ENCODE results near the gene MLF1.
"Not testable (repeated sequence)": the region's sequence is repeated elsewhere in the genome, so short reads cannot be mapped to it uniquely, and the experiment has no call there.

Gene MLF1, protein sequence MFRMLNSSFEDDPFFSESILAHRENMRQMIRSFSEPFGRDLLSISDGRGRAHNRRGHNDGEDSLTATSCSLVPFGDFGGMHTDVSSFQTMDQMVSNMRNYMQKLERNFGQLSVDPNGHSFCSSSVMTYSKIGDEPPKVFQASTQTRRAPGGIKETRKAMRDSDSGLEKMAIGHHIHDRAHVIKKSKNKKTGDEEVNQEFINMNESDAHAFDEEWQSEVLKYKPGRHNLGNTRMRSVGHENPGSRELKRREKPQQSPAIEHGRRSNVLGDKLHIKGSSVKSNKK

DNA sequence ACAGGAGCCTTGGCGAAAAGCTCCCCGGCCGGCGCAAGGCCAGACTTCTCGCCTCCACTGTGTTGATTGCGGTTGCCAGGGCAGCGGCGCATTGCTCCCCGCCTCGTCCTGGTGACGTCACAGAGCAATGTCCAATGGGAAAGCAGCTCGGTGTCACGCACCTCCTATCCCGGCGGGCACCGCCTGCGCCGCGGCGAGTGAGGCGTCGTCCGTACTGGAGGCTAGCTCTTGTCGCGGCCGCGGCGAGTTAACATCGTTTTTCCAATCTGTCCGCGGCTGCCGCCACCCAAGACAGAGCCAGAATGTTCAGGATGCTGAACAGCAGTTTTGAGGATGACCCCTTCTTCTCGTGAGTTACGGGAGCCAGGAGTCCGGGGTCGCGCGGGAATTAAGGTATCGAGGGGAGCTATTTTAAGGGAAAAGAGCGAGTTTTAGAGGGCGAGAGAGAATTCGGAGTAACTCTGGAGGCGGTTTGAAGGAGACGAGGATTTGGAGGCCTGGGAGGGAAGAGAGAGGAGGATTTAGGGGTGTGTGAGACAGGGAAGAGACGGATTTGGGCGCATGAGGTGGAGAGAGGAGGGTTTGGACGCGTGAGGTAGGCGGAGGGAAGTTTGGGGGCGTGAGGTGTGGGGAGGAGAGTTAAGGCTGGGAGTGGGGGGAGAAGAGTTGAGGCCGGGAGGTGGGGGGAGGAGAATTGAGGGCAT lies at the start of gene MLF1:
TSS of gene MLF1 (plus strand) at position 196 of the 704 bp plus-strand sequence. CDS start at position 303, 107 bp downstream.
- peak; percentile 53 to 58 for DNase-seq (ENCODE audit: low read depth in 2 of 2, low spot score in 1 of 2)

DNA sequence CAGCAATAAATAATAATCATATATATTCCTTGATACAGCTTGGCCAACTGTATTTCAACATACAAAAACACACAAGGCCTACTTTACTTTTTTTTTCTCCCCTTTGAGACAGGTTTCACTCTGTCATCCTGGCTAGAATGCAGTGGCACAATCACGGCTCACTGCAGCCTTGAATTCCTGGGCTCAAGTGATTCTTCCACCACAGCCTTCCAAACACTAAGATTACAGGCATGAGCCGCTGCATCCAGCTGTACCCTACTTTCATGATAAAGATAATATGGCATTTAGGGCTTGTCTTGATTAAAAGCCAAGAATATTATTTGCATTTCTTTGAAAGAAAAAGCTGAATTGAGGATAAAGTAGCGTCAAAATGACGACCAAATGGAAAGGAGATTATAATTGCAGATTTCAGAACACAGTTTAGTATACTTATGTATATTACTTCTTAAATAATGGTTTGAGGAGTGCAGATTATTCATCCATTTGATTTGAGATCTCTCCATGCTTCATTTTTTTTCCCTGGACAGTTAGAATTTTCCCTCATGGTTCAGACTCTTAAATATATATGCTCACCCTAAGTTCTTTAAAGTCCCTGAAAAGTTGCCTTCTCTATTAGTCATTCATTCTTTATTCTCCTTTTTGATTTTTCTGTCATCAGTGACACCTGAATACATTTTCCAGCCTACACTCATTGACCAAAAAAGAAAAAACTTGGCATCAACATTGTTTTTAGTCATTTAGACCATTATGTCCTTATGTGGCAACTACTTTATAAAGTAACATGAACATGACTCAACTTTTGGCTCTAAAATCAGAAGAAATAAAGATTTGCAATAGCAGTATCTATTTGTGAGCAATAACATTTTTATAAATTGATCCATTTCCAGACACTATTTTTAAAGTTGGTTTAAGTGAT lies 48.5 kb upstream of the MLF1 start:
- no peak for DNase-seq (ENCODE audit: low read depth in 2 of 2, low spot score in 1 of 2)

DNA sequence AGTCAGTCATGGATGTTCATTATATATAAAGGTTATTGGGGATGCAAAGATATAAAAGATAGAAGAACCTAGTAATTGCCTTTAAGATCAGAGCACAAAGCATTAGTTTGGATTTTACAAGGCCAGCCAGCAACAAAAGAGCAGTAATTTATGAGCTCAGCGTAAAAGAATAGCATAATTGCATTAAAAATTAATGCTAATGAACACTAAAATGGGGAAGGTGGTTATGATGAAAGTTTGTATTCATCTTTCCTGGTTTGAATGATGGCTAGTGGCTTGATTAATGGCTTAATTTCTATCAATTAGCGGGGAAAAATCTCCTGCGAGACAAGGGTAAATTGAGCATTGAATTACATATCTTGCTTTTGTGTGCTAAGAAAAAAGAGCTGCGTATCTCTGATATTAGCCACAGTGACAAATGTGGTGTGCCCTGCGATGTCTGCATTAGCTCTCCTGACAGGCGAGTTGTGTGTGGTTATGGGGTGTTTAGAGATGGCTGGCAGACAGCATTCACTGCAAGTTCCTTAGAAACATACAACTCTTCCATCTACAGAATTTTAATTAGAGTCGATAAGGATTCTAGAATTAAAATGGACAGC lies 42.8 kb upstream of the MLF1 start:
- no peak for DNase-seq (ENCODE audit: low read depth in 2 of 2, low spot score in 1 of 2)

DNA sequence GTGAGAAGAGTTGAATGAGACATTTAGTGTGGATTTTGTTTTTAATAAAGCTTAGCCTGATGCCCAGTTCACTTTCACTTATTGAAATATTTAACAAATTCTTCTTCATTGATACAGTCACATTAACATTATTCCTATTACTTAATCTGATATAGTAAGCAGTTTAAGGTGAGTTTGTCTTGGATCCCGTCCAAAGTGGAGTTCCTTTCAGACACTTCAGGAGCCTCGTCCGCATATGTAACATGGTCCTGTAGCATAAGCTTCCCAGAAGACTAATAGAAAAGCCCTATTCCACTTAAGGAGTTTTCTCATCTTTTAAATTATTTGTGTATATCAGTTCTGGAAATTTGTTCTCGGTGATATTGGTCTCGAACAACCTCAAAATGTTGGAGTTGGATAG lies 39.7 kb upstream of the MLF1 start:
- no peak for DNase-seq (ENCODE audit: low read depth in 2 of 2, low spot score in 1 of 2)

DNA sequence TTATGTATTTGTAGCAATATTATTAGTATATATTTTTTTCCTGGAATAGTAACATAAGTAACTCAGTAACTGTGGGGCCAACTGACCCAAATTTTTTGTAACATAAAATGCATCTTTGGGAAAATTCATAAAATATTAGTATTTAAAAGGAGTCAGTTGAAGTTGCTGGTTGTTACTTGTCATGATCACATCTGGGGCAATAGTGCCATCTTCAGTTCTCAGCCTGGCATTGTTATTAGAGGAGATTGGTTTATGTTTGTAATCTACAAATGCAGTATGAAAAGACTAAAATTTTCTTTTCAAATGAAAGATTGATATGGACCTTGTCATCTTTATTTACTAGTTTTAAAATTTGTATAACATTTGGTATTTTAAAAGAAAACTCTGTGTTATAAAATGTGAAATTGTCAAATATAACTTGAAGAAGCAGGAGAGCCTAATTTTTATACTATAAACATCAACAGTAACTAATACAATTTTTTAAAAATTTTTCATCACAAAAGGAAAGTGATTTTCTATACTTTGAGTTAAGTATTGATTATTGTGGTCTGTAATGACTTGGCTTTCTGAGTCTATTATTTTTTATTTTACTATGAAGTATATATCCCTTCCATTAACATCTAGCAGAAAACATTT lies 38.8 kb upstream of the MLF1 start:
- DNase-seq (ENCODE audit: low read depth in 2 of 2, low spot score in 1 of 2), result no peak

DNA sequence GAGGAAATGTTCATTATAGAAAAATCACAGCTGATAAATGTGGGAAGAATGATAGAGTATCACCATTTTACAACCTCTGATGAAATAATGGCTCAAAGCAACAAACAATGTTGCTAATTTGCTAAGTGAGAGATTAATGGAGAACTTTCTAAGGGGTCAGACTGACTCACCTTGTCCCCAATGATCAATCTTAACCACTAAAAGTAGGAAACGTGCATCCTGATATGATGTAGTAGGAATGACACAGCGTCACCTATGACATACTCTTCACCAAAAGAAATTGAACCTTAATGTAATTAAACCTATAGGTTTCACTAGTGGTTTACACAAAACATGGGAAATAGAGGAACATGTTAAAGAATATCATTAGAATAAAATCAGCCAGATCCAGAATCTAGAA lies 35.1 kb upstream of the MLF1 start:
- DNase-seq (ENCODE audit: low read depth in 2 of 2, low spot score in 1 of 2), result no peak

DNA sequence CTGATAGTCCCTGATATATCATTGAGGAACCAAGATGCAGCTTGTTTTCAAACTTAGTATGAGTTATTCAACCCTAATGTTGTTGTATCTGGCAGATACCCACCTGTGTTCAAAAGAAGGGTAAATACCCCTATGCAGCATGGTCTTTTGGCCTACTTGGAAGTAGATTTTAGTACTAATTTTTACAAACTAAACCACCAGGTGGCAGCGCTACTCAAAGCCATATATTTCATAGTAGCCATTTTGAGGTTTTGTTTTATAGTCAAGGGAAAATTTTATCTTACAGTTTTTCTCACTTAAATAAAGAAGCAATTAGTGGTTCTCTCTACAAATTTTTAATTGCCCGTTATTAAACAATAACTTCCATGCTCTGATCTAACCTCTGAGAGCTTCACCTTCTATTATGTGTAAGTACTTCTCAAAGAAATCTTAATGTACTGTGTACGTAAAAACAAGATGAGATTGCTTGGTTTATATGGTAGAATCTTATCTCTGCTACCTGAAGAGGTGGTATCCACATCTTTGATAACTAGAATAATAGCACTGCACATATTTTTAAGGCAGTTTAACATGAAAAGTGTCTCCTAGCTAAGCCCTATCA lies 31.5 kb upstream of the MLF1 start:
- DNase-seq (ENCODE audit: low read depth in 2 of 2, low spot score in 1 of 2), result no peak

- no peak for DNase-seq (ENCODE audit: low read depth in 2 of 2, low spot score in 1 of 2)
These were observed 30.9 kb upstream of the MLF1 start for GRCh38 chr3:158540066-158540465.

DNA sequence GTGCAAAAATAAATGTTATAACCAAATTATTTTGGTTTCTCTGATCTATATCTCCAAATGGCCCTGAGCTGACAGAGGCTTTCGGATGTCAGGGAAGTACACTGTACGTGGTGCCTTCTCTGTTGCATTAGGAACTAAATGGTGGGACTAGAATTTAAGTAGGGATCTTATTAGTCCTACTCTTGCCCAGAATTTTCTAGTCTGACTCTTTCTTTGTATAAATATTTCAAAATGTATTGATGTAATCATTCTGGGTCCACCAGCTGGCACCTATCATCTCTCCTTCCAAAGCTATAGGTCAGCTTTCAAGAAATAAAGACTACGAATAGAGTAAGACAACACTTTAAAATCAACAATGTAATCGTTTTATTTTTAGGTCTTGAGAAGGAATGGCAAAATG lies 22.3 kb upstream of the MLF1 start:
- DNase-seq (ENCODE audit: low read depth in 2 of 2, low spot score in 1 of 2), result no peak

GRCh38 chr3:158549938-158550337 lies 21.1 kb upstream of the MLF1 start:
- not testable (repeated sequence) for DNase-seq (ENCODE audit: low read depth in 2 of 2, low spot score in 1 of 2)

DNA sequence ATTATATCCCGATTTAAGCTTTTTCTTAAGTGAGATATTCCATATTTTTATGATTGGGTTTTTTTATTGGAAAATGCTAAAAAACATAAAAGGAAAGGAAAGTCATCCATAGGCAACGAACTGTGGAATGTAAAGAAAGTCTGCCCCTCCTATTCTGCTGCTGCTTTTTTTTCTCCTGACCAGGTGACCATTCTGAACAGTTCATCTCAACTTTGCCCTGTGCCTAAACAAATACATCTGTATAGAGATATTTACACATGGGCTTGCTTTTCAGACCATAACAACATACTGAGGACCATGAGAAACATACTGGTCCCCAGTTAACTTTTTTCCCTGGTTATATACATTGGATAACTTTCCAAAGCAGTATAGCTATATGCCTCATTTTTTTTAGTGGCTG lies 18.9 kb upstream of the MLF1 start:
- no peak for DNase-seq (ENCODE audit: low read depth in 2 of 2, low spot score in 1 of 2)

DNA sequence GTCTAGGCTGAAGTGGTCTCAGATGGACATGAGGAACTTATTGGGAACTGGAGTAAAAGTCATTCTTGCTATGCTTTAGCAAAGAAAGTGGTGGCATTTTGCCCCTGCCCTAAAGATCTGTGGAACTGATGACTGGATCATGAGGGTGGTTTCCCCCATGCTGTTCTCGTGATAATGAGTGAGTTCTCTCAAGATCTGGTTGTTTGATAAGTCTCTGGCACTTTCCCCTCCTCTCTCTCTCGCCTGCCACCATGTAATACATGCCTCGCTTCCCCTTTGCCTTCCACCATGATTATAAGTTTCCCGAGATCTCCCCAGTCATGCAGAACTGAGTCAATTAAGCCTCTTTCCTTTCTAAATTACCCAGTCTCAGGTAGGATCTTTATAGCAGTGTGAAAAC lies 11.5 kb upstream of the MLF1 start:
- DNase-seq (ENCODE audit: low read depth in 2 of 2, low spot score in 1 of 2), result no peak

- DNase-seq (ENCODE audit: low read depth in 2 of 2, low spot score in 1 of 2), result no peak
These were observed 10.0 kb upstream of the MLF1 start for GRCh38 chr3:158560979-158561378.

DNA sequence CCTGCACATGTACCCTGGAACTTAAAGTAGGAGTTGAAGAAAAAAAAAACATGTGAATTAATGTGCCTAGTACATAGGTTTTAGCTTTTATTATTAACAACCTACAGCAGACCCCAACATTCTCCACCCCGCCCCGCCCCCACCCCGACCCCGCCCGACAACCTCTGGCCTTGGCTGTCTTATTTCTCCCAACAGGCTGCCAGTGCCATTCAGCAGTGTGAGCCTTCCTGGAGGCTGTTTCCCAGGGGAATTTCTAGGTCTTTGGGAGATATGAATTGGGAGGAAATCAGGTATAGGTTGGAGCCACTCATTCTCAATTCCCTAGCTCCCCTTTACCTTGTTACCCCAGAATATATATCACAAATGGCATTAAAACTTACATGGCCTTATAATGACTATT lies 8.3 kb upstream of the MLF1 start:
- DNase-seq (ENCODE audit: low read depth in 2 of 2, low spot score in 1 of 2), result no peak

DNA sequence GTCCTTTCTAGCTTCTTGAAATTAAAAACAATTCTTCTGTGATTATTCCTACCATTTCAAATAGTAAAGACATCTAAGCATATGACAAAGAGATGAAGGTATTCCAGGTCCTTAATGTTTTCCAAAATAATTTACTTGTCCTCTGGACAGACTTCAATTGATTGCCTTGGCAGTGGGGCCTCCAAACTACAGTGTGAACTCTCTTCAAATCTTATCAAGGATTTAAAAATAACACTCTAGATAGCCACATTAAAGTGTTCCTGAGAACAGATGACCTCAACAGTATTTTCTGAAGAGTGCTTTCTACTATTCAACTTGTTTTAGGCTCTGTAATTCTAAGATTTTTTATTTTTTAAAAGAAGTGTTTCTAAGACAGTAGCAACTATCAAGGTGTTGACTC lies 7.9 kb upstream of the MLF1 start:
- DNase-seq (ENCODE audit: low read depth in 2 of 2, low spot score in 1 of 2), result no peak

DNA sequence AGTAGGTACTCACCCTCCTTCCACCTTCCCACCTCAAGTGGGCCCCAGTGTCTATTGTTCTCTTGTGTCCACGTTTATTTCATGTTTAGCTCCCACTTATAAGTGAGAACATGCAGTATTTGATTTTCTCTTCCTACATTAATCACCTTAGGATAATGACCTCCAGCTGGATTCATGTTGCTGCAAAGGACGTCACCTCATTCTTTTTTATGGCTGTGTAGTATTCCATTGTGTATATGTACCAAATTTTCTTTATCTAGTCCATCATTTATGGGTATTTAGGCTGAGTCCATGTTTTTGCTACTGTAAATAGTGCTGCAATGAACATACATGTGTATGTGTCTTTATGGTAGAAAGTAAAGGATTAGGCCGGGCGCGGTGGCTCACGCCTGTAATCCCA lies 5.9 kb upstream of the MLF1 start:
- DNase-seq (ENCODE audit: low read depth in 2 of 2, low spot score in 1 of 2), result no peak

- no peak for DNase-seq (ENCODE audit: low read depth in 2 of 2, low spot score in 1 of 2)
These were observed 2.2 kb upstream of the MLF1 start for GRCh38 chr3:158568784-158569183.

- no peak for DNase-seq (ENCODE audit: low read depth in 2 of 2, low spot score in 1 of 2)
These were observed 1.2 kb upstream of the MLF1 start for GRCh38 chr3:158569794-158570193.

GRCh38 chr3:158571969-158572765 lies 1.2 kb downstream of the MLF1 start:
- no peak for DNase-seq (ENCODE audit: low read depth in 2 of 2, low spot score in 1 of 2)

DNA sequence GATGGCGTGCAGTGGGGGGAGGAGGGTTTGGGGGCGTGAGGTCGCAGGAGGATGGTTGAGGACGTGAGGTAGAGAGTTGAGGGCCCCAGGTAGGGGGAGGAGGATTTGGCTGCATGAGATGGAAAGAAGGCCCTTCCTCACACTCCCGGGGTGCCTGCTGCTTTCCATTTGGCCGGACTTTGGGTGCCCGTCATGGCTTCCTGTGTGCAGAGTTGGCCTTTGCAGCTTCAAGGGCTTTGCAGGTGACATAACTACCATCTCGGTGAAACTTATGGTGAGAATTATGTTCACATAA lies 1.7 kb downstream of the MLF1 start:
- no peak for DNase-seq (ENCODE audit: low read depth in 2 of 2, low spot score in 1 of 2)
